Choroid plexus epithelial cell (primary cell): ENCODE measurements around the gene TEDDM1.
"Not testable (repeated sequence)": the region's sequence is repeated elsewhere in the genome, so short reads cannot be mapped to it uniquely, and the experiment has no call there.

Source experiments
- DNase-seq: peaks from one replicate; pipeline ENCODE4 v3.0.0-alpha.2; 2010; ENCODE audit warnings: low read depth
- H3K4me3 ChIP-seq: 2 replicates; pipeline ENCODE4 v1.5.1; 2011; ENCODE audit warnings: low read depth, mild to moderate bottlenecking, control low read depth, low read length, moderate library complexity
- CTCF ChIP-seq: conservative IDR thresholded peaks from 2 replicates; pipeline ENCODE4 v1.5.1; 2011; ENCODE audit warnings: low read depth, mild to moderate bottlenecking, control low read depth, inconsistent platforms, low read length, moderate library complexity

The TEDDM1 gene

GRCh38 chr1:182400567-182400966 lies at the start of gene TEDDM1:
Gene TEDDM1 (minus strand): TSS chr1:182400667. CDS start chr1:182400485, 182 bp downstream.
- no peak within 1 kb of the TSS for H3K4me3 ChIP-seq
- no peak for TF ChIP-seq CTCF
- DNase-seq, result no peak

GRCh38 chr1:182450087-182450486 lies 49.6 kb upstream of the TEDDM1 start, which contains the start of gene RGSL1:
Gene RGSL1 (plus strand): TSS chr1:182450146. CDS start chr1:182450166, 20 bp downstream.
- DNase-seq, result no peak
- H3K4me3 ChIP-seq, result no peak within 1 kb of the TSS
- no peak for TF ChIP-seq CTCF

- no peak for DNase-seq
- TF ChIP-seq CTCF, result no peak
Measured at GRCh38 chr1:182447660-182448059, 47.2 kb upstream of the TEDDM1 start.

GRCh38 chr1:182447124-182447523 lies 46.7 kb upstream of the TEDDM1 start:
- DNase-seq, H3K4me3 ChIP-seq: not testable (repeated sequence)

More at GRCh38 chr1:182447660-182448059, 47.2 kb upstream of the TEDDM1 start:
- no peak overlapping the region for H3K4me3 ChIP-seq

- TF ChIP-seq CTCF, result peak; percentile 75
- DNase-seq, result peak; percentile 71
- no peak overlapping the region for H3K4me3 ChIP-seq
Measured at GRCh38 chr1:182446033-182446669, 45.7 kb upstream of the TEDDM1 start.

GRCh38 chr1:182444497-182444896 lies 44.0 kb upstream of the TEDDM1 start:
- no peak overlapping the region for H3K4me3 ChIP-seq
- peak; percentile 29 for TF ChIP-seq CTCF
- DNase-seq, result no peak

GRCh38 chr1:182442333-182442732 lies 41.9 kb upstream of the TEDDM1 start:
- DNase-seq, result no peak

More at GRCh38 chr1:182442333-182442732, 41.9 kb upstream of the TEDDM1 start:
- TF ChIP-seq CTCF, result no peak
- no peak overlapping the region for H3K4me3 ChIP-seq
